ENCODE measurements around the gene FMNL2.
A peak's percentile ranks its signal among the peaks of the same experiment; 100 is the strongest.

FMNL2 gene

DNA sequence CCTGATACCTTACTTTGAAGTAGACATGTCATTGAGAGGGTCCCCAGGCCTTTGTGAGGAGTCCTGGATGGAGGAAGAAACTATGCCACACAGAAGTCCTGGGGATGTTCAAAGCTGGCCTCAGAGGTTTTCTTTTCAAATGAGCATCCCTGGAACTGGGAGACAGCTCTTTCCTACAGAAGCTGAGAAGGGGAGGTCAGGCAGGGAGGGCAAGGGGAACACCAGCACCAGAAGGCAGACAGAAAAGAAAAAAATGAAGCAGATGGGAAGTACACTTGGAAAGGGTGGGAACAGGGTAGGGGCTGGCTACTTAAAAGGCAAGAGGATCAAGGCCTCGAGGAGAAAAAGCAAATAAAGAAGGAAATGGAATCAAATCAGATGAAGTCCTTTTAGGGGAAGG is 120.0 kb downstream of the FMNL2 start:
- H3K9me3 ChIP-seq (replicated peaks in 1 of 11), result peaks cover 0 to 27% (median 3%) of the 10 kb centered on the region in 11 experiments; a peak in 11 of 22 replicates
- peaks cover 0 to 62% (median 8%) of the 10 kb centered on the region in 10 experiments; a peak in 11 of 20 replicates for H3K4me1 ChIP-seq
- no peak for TF ChIP-seq Cebpa-rat (IDR thresholded peaks at IDR 0.05)
- peak overlapping the region in 5 of 11 experiments; percentile 11 to 52 (median 37); a peak in 9 of 22 replicates for H3K4me2 ChIP-seq
- H3K9ac ChIP-seq, result no peak overlapping the region; a peak in 1 of 22 replicates
- no peak overlapping the region for H3K4me3 ChIP-seq
- peaks cover 0 to 97% (median 19%) of the 10 kb centered on the region in 11 experiments; a peak in 15 of 22 replicates for H4K20me1 ChIP-seq
- H3K27me3 ChIP-seq, result no peaks in the 10 kb centered on the region
- peak overlapping the region in 7 of 11 experiments; percentile 2 to 29 (median 14); a peak in 8 of 22 replicates for H3K27ac ChIP-seq
- H3K36me3 ChIP-seq, result peaks cover 13 to 83% (median 54%) of the 10 kb centered on the region in 11 experiments; a peak in 21 of 22 replicates

DNA sequence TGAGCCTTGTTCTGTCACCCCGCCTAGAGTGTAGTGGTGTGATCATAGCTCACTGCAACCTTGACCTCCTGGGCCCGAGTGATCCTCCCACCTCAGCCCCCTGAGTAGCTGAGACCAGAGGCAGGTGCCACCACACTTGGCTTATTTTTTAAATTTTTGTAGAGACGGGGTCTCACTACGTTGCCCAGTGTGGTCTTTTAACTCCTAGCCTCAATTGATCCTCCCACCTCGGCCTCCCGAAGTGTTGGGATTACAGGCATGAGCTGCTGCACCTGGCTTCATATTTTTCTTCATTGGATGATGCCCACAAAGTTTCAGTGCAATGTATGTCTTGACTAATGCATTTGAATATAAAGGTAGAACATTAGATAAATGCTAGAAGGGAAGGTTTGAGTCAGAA is 120.8 kb downstream of the FMNL2 start:
- TF ChIP-seq Cebpa-rat (IDR thresholded peaks at IDR 0.05), result no peak
- no peak overlapping the region for H3K9ac ChIP-seq
- peaks cover 0 to 97% (median 23%) of the 10 kb centered on the region in 11 experiments; a peak in 16 of 22 replicates for H4K20me1 ChIP-seq
- H3K4me2 ChIP-seq, result peak overlapping the region in 3 of 11 experiments; percentile 20 to 52 (median 44); a peak in 4 of 22 replicates
- peaks cover 10 to 75% (median 53%) of the 10 kb centered on the region in 11 experiments; a peak in 21 of 22 replicates for H3K36me3 ChIP-seq
- no peak overlapping the region for H3K4me3 ChIP-seq
- peaks cover 0 to 23% (median 3%) of the 10 kb centered on the region in 11 experiments; a peak in 11 of 22 replicates for H3K9me3 ChIP-seq (replicated peaks in 1 of 11)
- no peak overlapping the region for H3K27ac ChIP-seq
- H3K27me3 ChIP-seq, result no peaks in the 10 kb centered on the region
- peaks cover 0 to 59% (median 8%) of the 10 kb centered on the region in 10 experiments; a peak in 10 of 20 replicates for H3K4me1 ChIP-seq

DNA sequence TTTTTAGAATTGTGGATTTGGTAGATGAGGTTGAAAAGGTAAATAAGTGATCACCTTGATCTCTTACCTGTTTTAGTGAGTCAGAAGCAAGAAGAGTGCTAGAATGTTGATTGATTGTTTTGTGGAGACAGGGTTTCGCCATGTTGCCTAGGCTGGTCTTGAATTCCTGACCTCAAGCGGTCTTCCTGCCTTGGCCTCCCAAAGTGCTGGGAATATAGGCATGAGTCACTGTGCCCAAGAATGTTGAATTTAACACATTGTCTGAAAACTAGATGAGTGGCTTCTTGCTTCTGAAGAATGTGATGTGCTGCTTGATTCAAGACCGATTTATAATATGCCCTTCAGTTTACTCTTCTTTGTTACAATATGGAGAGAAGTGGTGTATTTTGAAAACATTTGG is 121.3 kb downstream of the FMNL2 start:
- peak overlapping the region in 3 of 11 experiments; percentile 2 to 24 (median 9); a peak in 1 of 22 replicates for H3K4me2 ChIP-seq
- TF ChIP-seq Cebpa-rat (IDR thresholded peaks at IDR 0.05), result no peak
- H3K9ac ChIP-seq, result no peak overlapping the region
- H3K27ac ChIP-seq, result no peak overlapping the region
- peaks cover 0 to 56% (median 8%) of the 10 kb centered on the region in 10 experiments; a peak in 10 of 20 replicates for H3K4me1 ChIP-seq
- H3K27me3 ChIP-seq, result no peaks in the 10 kb centered on the region
- H3K4me3 ChIP-seq, result no peak overlapping the region
- H3K9me3 ChIP-seq (replicated peaks in 1 of 11), result peaks cover 0 to 22% (median 3%) of the 10 kb centered on the region in 11 experiments; a peak in 10 of 22 replicates
- H4K20me1 ChIP-seq, result peaks cover 0 to 95% (median 24%) of the 10 kb centered on the region in 11 experiments; a peak in 16 of 22 replicates
- H3K36me3 ChIP-seq, result peaks cover 6 to 70% (median 50%) of the 10 kb centered on the region in 11 experiments; a peak in 21 of 22 replicates

DNA sequence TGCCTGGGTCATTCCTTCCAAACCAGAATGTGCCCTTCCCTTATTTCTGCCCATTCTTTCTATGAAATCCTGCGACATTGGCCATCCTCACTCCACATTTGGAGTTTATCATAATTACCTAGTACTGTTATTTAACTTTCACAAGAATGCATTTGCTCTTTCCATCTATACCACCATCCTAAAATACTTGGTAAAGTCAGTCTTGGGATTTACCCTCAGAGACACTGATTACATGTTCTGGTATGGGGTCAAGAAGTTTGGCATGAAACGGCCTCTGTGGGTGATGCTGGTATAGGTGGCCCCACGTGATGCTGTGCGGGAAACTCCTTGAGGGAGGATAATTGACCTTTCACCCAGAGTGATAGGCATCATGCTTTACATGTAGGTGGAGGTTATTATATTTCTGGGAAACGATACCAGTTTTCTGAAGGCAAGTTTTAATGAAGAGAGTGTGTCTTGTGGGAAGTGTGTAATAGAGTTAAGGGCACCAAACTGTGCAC is 123.5 kb downstream of the FMNL2 start:
- Histone ChIP-seq H4K20me1 (peaks cover 0 to 97% (median 27%) of the 10 kb centered on the region in 11 experiments; a peak in 16 of 22 replicates), H3K4me1 (peaks cover 7 to 61% (median 25%) of the 10 kb centered on the region in 10 experiments; a peak in 17 of 20 replicates), H3K9me3 (replicated peaks in 1 of 11) (peaks cover 0 to 22% (median 3%) of the 10 kb centered on the region in 11 experiments; a peak in 8 of 22 replicates), H3K27ac (no peak overlapping the region), H3K4me3 (no peak overlapping the region), H3K27me3 (no peaks in the 10 kb centered on the region), H3K4me2 (0 out of 22 replicates have a peak overlapping the region, but pooled peaks of 1 of the 11 experiments have one; percentile 1), H3K36me3 (peaks cover 0 to 63% (median 36%) of the 10 kb centered on the region in 11 experiments; a peak in 15 of 22 replicates), H3K9ac (no peak overlapping the region)
- TF ChIP-seq Cebpa-rat (IDR thresholded peaks at IDR 0.05), result no peak

DNA sequence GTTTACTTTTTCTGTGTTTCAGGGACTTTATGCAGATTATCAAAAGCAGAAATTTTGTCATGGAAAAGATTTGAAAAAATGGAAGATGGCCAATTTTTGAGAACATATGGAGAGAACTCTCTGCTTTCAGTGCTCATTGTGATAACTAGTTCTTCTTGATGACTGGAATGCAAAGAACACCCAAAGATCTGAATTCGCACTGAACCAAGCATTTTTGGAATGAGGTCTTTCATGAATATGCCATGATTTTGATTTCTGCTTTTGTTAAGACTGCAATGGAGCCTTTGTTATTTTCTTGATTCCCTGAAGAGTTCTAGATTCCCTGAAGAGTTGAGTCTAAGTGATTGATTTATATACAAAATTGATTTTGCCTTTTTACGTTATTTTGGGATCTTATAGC is 124.1 kb downstream of the FMNL2 start:
- TF ChIP-seq Cebpa-rat (IDR thresholded peaks at IDR 0.05), result no peak

DNA sequence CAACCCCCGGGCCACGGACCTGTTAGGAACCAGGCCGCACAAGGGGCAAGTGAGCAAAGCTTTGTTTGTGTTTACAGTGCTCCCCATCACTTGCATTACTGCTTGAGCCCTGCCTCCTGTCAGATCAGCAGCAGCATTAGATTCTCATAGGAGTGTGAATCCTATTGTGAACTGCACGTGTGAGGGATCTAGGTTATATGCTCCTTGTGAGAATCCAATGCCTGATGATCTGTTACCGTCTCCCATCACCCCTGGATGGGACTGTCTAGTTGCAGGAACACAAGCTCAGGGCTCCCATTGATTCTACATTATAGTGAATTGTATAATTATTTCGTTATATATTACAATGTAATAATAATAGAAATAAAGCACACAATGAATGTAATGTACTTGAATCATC is 125.6 kb downstream of the FMNL2 start:
- Histone ChIP-seq H3K4me1 (peaks cover 28 to 61% (median 41%) of the 10 kb centered on the region in 10 experiments), H3K36me3 (peaks cover 0 to 43% (median 25%) of the 10 kb centered on the region in 11 experiments; a peak in 12 of 22 replicates), H3K27me3 (no peaks in the 10 kb centered on the region), H3K9ac (no peak overlapping the region), H3K4me2 (no peak overlapping the region), H3K4me3 (no peak overlapping the region), H3K9me3 (replicated peaks in 1 of 11) (peaks cover 0 to 11% (median 3%) of the 10 kb centered on the region in 11 experiments; a peak in 6 of 22 replicates), H3K27ac (peak overlapping the region in 1 of 11 experiments; percentile 45; a peak in 2 of 22 replicates), H4K20me1 (peaks cover 0 to 97% (median 35%) of the 10 kb centered on the region in 11 experiments; a peak in 15 of 22 replicates)
- no peak for TF ChIP-seq Cebpa-rat (IDR thresholded peaks at IDR 0.05)

More for the DNA sequence above, 124.1 kb downstream of the FMNL2 start:
- H3K9ac ChIP-seq, result no peak overlapping the region
- H3K9me3 ChIP-seq (replicated peaks in 1 of 11), result peaks cover 0 to 22% (median 3%) of the 10 kb centered on the region in 11 experiments; a peak in 8 of 22 replicates
- no peak overlapping the region for H3K4me3 ChIP-seq
- H4K20me1 ChIP-seq, result peaks cover 0 to 97% (median 32%) of the 10 kb centered on the region in 11 experiments; a peak in 16 of 22 replicates
- peaks cover 13 to 61% (median 31%) of the 10 kb centered on the region in 10 experiments; a peak in 19 of 20 replicates for H3K4me1 ChIP-seq
- H3K27me3 ChIP-seq, result no peaks in the 10 kb centered on the region
- 0 out of 22 replicates have a peak overlapping the region, but pooled peaks of 1 of the 11 experiments have one; percentile 1 for H3K4me2 ChIP-seq
- H3K36me3 ChIP-seq, result peaks cover 0 to 57% (median 33%) of the 10 kb centered on the region in 11 experiments; a peak in 14 of 22 replicates
- H3K27ac ChIP-seq, result no peak overlapping the region

DNA sequence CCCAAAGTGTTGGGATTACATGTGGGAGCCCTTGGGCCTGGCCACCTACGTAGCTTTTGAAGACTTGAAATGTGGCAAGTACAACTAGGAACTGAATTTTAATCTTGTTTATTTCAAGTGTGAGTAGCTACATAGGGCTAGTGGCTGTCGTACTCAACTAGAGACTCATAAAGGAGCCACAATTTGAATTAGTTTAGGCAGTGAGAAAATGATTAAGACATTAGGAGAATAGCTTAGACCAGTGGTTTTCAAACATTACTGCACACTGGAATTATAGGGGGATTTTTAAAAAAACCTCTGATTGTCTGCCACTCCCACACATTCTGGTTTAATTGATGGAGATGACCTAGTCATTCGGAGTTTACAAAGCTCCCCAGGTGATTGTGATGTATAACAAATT is 127.1 kb downstream of the FMNL2 start:
- no peak for TF ChIP-seq Cebpa-rat (IDR thresholded peaks at IDR 0.05)
- Histone ChIP-seq H3K9ac (no peak overlapping the region), H3K4me3 (no peak overlapping the region), H3K36me3 (peaks cover 0 to 31% (median 16%) of the 10 kb centered on the region in 11 experiments; a peak in 11 of 22 replicates), H3K27ac (peak overlapping the region in 2 of 11 experiments; percentile 5 to 29; a peak in 2 of 22 replicates), H3K4me1 (peaks cover 44 to 61% (median 55%) of the 10 kb centered on the region in 10 experiments), H3K4me2 (peak overlapping the region in 4 of 11 experiments; percentile 14 to 94 (median 88); a peak in 6 of 22 replicates), H3K9me3 (replicated peaks in 1 of 11) (no peaks in the 10 kb centered on the region), H3K27me3 (no peaks in the 10 kb centered on the region), H4K20me1 (peaks cover 0 to 97% (median 45%) of the 10 kb centered on the region in 11 experiments; a peak in 16 of 22 replicates)

DNA sequence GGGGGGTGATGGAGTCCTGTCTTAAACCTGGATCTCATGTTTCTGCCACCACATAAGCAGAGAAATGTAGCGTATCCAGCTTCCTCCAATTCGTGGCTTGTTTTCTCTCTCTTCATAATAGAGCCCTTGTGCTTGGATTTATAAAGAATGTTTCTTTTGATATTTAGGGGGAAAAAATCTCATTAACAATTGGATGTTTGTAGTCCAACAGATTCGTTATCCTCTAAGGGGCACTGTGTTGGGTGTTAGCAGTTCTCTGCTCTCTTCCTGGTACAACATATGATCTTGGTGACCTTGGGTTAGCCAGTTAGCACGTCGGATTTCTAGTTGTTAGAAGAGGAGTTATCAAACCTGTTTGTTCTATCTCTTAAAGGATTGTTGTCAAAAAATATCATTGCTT is 127.8 kb downstream of the FMNL2 start:
- Histone ChIP-seq H3K27me3 (no peaks in the 10 kb centered on the region), H3K9ac (no peak overlapping the region), H3K9me3 (replicated peaks in 1 of 11) (no peaks in the 10 kb centered on the region), H3K27ac (peak overlapping the region in 3 of 11 experiments; percentile 89 to 92 (median 91); a peak in 3 of 22 replicates), H3K4me3 (no peak overlapping the region), H3K4me1 (peaks cover 50 to 67% (median 61%) of the 10 kb centered on the region in 10 experiments), H3K36me3 (peaks cover 0 to 27% (median 12%) of the 10 kb centered on the region in 11 experiments; a peak in 9 of 22 replicates), H3K4me2 (peak overlapping the region in 8 of 11 experiments; percentile 3 to 94 (median 85); a peak in 11 of 22 replicates), H4K20me1 (peaks cover 0 to 97% (median 38%) of the 10 kb centered on the region in 11 experiments; a peak in 16 of 22 replicates)
- no peak for TF ChIP-seq Cebpa-rat (IDR thresholded peaks at IDR 0.05)
